B cell (primary cell): Measurements from ENCODE around the gene LRRC36. TPM values are rescaled to one million over a fixed set of nuclear protein-coding genes. Genes with fewer than 3 reads are reported as not detected.

ENCODE experiments used
- ATAC-seq: fragments of 200-7000 bp; cut with Tn5 transposase; one replicate; pipeline ENCODE4 v1.10.0; 2021; ENCODE audit warnings: low read depth, mild to moderate bottlenecking, moderate number of reproducible peaks, moderate library complexity
- CTCF ChIA-PET: fragments of 350-600 bp; sonication (Branson Sonifier 250); formaldehyde crosslinking; loops from one replicate; lab custom pipeline; 2021; ENCODE audit warnings: antibody characterized with exemption, inconsistent platforms; lab: Charles Lee
- POLR2A ChIA-PET: fragments of 350-600 bp; sonication (Branson Sonifier 250); formaldehyde crosslinking; loops from one replicate; lab custom pipeline; 2021; ENCODE audit warnings: antibody characterized with exemption; lab: Charles Lee
- DNase-seq: peaks from one replicate; pipeline ENCODE4 v3.0.0; 2013
- H2AFZ ChIP-seq: 2 replicates; pipeline ENCODE4 v1.6.1; 2012; ENCODE audit warnings: mild to moderate bottlenecking, low read depth, low read length; ENCODE audit not compliant: insufficient read depth, poor library complexity, severe bottlenecking
- H3K27ac ChIP-seq, 2 donors: 1 replicate in 1 of 2; 2 replicates in 1 of 2; pipeline ENCODE4 v1.5.1; 2012 to 2013; ENCODE audit warnings: low read length in 2 of 2, mild to moderate bottlenecking in 2 of 2, moderate library complexity in 1 of 2
- H3K27me3 ChIP-seq, 4 experiments: fragments of 200-600 bp in 1 of 4; sonication (generic) in 1 of 4; replicated peaks in 1 of 4; 1 replicate in 2 of 4; 2 replicates in 2 of 4; pipeline versions ENCODE4 v1.6.1 to v1.7.0; 2013 to 2016; ENCODE audit warnings: low read length in 3 of 4, mild to moderate bottlenecking in 2 of 4, mixed read lengths in 1 of 4, moderate library complexity in 1 of 4; ENCODE audit not compliant: insufficient read depth in 4 of 4, control insufficient read depth in 3 of 4; ENCODE audit errors: control extremely low read depth in 1 of 4
- H3K36me3 ChIP-seq, 2 experiments: replicated peaks in 1 of 2; 1 replicate in 1 of 2; 2 replicates in 1 of 2; pipeline versions ENCODE4 v1.6.1 to v1.7.1; 2013; ENCODE audit warnings: low read length in 1 of 2; ENCODE audit not compliant: insufficient read depth in 2 of 2, control insufficient read depth in 1 of 2; ENCODE audit errors: control extremely low read depth in 1 of 2, extremely low read depth in 1 of 2
- H3K4me1 ChIP-seq, 2 donors: fragments of 200-600 bp in 1 of 2; sonication (generic) in 1 of 2; 1 replicate in 1 of 2; 2 replicates in 1 of 2; pipeline versions ENCODE4 v1.5.1 to v1.6.1; 2013 to 2017; ENCODE audit warnings: low read length in 2 of 2; ENCODE audit not compliant: control insufficient read depth in 2 of 2, insufficient read depth in 2 of 2
- H3K4me2 ChIP-seq: replicated peaks from 2 replicates; pipeline ENCODE3; 2012; ENCODE audit warnings: mild to moderate bottlenecking, low read depth, low read length; ENCODE audit not compliant: poor library complexity, severe bottlenecking
- H3K4me3 ChIP-seq, 5 experiments: fragments of 200-600 bp in 1 of 5; sonication (generic) in 1 of 5; 1 replicate in 3 of 5; 2 replicates in 2 of 5; pipeline versions ENCODE4 v1.5.1 to v1.7.0; 2011 to 2016; ENCODE audit warnings: low read length in 4 of 5, mild to moderate bottlenecking in 4 of 5, low read depth in 2 of 5, control low read depth in 1 of 5, moderate library complexity in 1 of 5; ENCODE audit not compliant: insufficient read depth in 1 of 5; ENCODE audit errors: control extremely low read depth in 1 of 5, extremely low read depth in 1 of 5
- H3K79me2 ChIP-seq: fragments of 200-600 bp; sonication (generic); one replicate; pipeline ENCODE4 v1.6.0; 2016; ENCODE audit warnings: low read length; ENCODE audit not compliant: control insufficient read depth, insufficient read depth
- H3K9ac ChIP-seq: fragments of 200-600 bp; sonication (generic); 2 replicates; pipeline ENCODE4 v1.6.1; 2017; ENCODE audit warnings: mild to moderate bottlenecking, low read length, moderate library complexity
- H3K9me3 ChIP-seq, 3 donors: one replicate each; pipeline versions ENCODE4 v1.6.1 to v1.7.1; 2013; ENCODE audit warnings: low read length in 2 of 3; ENCODE audit not compliant: control insufficient read depth in 2 of 3, insufficient read depth in 1 of 3; ENCODE audit errors: control extremely low read depth in 1 of 3
- H4K20me1 ChIP-seq: 2 replicates; pipeline ENCODE4 v1.6.0; 2012; ENCODE audit warnings: mild to moderate bottlenecking, low read length; ENCODE audit not compliant: insufficient read depth, control insufficient read depth, poor library complexity, severe bottlenecking
- H3K27ac Mint-ChIP-seq: one replicate; pipeline ENCODE4 v1.8.0; 2021; ENCODE audit warnings: mixed read lengths
- H3K27me3 Mint-ChIP-seq: one replicate; pipeline ENCODE4 v1.8.0; 2021; ENCODE audit warnings: mixed read lengths
- H3K4me1 Mint-ChIP-seq: one replicate; pipeline ENCODE4 v1.8.0; 2021; ENCODE audit warnings: mixed read lengths
- H3K4me3 Mint-ChIP-seq: one replicate; pipeline ENCODE4 v1.8.0; 2021; ENCODE audit warnings: mixed read lengths
- H3K9me3 Mint-ChIP-seq: one replicate; pipeline ENCODE4 v1.8.0; 2022; ENCODE audit warnings: mixed read lengths; ENCODE audit not compliant: insufficient read depth
- EZH2 ChIP-seq: IDR thresholded peaks from 2 replicates; pipeline ENCODE4 v1.6.1; 2012; ENCODE audit warnings: borderline replicate concordance, low read depth, mild to moderate bottlenecking, moderate library complexity, low read length; ENCODE audit not compliant: insufficient read depth, poor library complexity, severe bottlenecking
- WGBS: methylation state at CpG from one replicate; pipeline ENCODE4 v1.1.5; 2013; ENCODE audit warnings: missing lambda C conversion rate; ENCODE audit not compliant: insufficient coverage; 5-methylcytosine and 5-hydroxymethylcytosine counted together
- intact Hi-C: fragments of 100-400 bp; cut with micrococcal nuclease; formaldehyde crosslinking; loops from one replicate; pipeline ENCODE4 v1.10.0; 2022
- polyA plus RNA-seq: library from polyadenylated mRNA; depleted of rRNA; stranded (reverse); fragments of >200 nt; gene quantifications from 2 replicates; pipeline ENCODE4 v1.2.3, GENCODE V29; 2012
- total RNA-seq, 2 donors: library from RNA; stranded (reverse); fragments of 120-200 nt in 1 of 2; gene quantifications; 1 replicate in 1 of 2; 2 replicates in 1 of 2; pipeline versions ENCODE4 v1.2.3 to v1.2.4, GENCODE V29; 2013 to 2022
- TF ChIP-seq, protein P1 (sequence below): fragments of 200-600 bp; IDR thresholded peaks from one replicate; pipeline ENCODE4 v1.8.0; 2022; ENCODE audit warnings: antibody characterized with exemption, mild to moderate bottlenecking

Gene LRRC36
- total and polyA plus RNA-seq, 2 donors (not counting 1 experiment from before 2014, with no cell fraction given): 0.98 TPM; not detected in 1

DNA sequence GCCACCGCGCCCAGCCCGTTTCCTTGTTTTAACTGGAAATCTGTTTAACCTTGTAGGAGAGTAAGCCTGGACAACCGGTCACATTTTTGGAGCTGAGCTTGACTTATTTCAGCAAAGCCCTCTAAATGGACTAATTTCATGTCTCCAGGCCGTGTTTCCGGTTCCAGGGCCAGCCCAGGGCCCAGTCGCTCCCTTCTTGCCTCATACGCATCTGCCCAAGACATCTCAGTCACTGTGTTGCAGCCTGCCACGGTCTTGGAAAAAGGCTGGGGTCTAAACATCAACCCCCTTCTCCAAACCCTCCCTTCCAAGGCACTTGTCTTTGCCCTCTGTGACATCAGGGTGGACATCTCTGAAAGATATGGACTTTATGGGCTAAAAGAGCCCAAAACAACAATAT is 28.3 kb upstream of the LRRC36 start:
- H3K9ac ChIP-seq: no peak overlapping the region
- no peak overlapping the region for H3K4me2 ChIP-seq
- H2AFZ ChIP-seq: no peak overlapping the region
- ChIA-PET POLR2A (no interaction called here), CTCF (interaction anchor here (0.6 kb wide), 1 partner anchor 28 kb away, joined by 3 read pairs; the partner anchor contains the start of genes KCTD19 and LRRC36)
- no peak overlapping the region for H3K27ac ChIP-seq
- no peaks in the 10 kb centered on the region for H3K27me3 ChIP-seq
- H3K4me3 ChIP-seq: no peak overlapping the region
- H3K4me1 ChIP-seq: no peaks in the 10 kb centered on the region
- no peaks in the 10 kb centered on the region for H3K36me3 ChIP-seq
- H3K4me1 Mint-ChIP-seq: no peaks in the 10 kb centered on the region
- 93% methylated on average over 9 of the region's 9 CpGs for WGBS
- no peaks in the 10 kb centered on the region for H4K20me1 ChIP-seq
- no peak overlapping the region for H3K27ac Mint-ChIP-seq
- intact Hi-C loops: no loop called here
- TF ChIP-seq, protein P1, sequence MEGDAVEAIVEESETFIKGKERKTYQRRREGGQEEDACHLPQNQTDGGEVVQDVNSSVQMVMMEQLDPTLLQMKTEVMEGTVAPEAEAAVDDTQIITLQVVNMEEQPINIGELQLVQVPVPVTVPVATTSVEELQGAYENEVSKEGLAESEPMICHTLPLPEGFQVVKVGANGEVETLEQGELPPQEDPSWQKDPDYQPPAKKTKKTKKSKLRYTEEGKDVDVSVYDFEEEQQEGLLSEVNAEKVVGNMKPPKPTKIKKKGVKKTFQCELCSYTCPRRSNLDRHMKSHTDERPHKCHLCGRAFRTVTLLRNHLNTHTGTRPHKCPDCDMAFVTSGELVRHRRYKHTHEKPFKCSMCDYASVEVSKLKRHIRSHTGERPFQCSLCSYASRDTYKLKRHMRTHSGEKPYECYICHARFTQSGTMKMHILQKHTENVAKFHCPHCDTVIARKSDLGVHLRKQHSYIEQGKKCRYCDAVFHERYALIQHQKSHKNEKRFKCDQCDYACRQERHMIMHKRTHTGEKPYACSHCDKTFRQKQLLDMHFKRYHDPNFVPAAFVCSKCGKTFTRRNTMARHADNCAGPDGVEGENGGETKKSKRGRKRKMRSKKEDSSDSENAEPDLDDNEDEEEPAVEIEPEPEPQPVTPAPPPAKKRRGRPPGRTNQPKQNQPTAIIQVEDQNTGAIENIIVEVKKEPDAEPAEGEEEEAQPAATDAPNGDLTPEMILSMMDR: no peak
- TF ChIP-seq EZH2: no peak
- H3K79me2 ChIP-seq: no peaks in the 10 kb centered on the region
- DNase-seq (no peak), ATAC-seq (no peak)
- H3K9me3 ChIP-seq: no peaks in the 10 kb centered on the region
- H3K9me3 Mint-ChIP-seq: no peaks in the 10 kb centered on the region
- H3K27me3 Mint-ChIP-seq: no peaks in the 10 kb centered on the region
- H3K4me3 Mint-ChIP-seq: no peak overlapping the region

DNA sequence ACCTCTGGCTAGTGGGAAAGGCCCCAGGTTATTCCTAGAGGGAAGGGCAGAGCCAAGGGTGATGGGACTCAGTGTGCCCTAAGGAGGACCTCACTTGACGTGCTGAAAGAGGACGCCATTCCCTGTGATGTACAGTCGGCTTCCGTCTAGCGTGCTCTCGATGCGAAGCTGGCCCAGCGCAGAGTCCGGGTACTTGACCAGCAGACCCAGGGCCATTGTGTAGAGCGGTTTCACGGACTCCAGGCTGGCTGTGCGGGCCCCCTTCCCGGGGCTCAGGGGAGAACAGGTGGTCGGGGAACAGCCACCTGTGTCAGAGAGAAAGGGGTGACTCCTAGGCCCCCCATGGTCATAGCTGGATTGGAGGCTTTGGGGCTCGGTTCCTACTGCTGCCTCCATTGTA is 27.3 kb upstream of the LRRC36 start:
- H3K27me3 ChIP-seq: no peaks in the 10 kb centered on the region
- no peak for TF ChIP-seq EZH2
- TF ChIP-seq, protein P1: no peak
- no peak overlapping the region for H2AFZ ChIP-seq
- H4K20me1 ChIP-seq: no peaks in the 10 kb centered on the region
- no peak overlapping the region for H3K27ac Mint-ChIP-seq
- H3K4me3 ChIP-seq: no peak overlapping the region
- no peaks in the 10 kb centered on the region for H3K27me3 Mint-ChIP-seq
- DNase-seq (no peak), ATAC-seq (no peak)
- intact Hi-C loops: no loop called here
- no peak overlapping the region for H3K4me2 ChIP-seq
- H3K79me2 ChIP-seq: no peaks in the 10 kb centered on the region
- no peaks in the 10 kb centered on the region for H3K4me1 ChIP-seq
- H3K4me1 Mint-ChIP-seq: no peaks in the 10 kb centered on the region
- 95% methylated on average over 14 of the region's 15 CpGs for WGBS
- no peak overlapping the region for H3K4me3 Mint-ChIP-seq
- ChIA-PET CTCF (no interaction called here), POLR2A (no interaction called here)
- no peaks in the 10 kb centered on the region for H3K9me3 ChIP-seq
- H3K36me3 ChIP-seq: no peaks in the 10 kb centered on the region
- H3K9me3 Mint-ChIP-seq: no peaks in the 10 kb centered on the region
- no peak overlapping the region for H3K9ac ChIP-seq
- H3K27ac ChIP-seq: no peak overlapping the region
